Progenitor cell of endocrine pancreas (in vitro differentiated cells): ENCODE measurements around the gene CEP164. TPM values are rescaled to one million over a fixed set of nuclear protein-coding genes. Genes with fewer than 3 reads are reported as not detected.

Experiments used
- DNase-seq: peaks from one replicate; pipeline ENCODE4 v3.0.0; 2021; ENCODE audit warnings: low spot score; ENCODE audit not compliant: unreplicated experiment
- H3K27ac Mint-ChIP-seq: 2 replicates; pipeline ENCODE4 v1.8.0; 2021; ENCODE audit warnings: mild to moderate bottlenecking, moderate library complexity, mixed read lengths
- H3K27me3 Mint-ChIP-seq: 2 replicates; pipeline ENCODE4 v1.8.0; 2021; ENCODE audit warnings: mixed read lengths
- H3K36me3 Mint-ChIP-seq: 2 replicates; pipeline ENCODE4 v1.8.0; 2022; ENCODE audit warnings: mixed read lengths; ENCODE audit not compliant: insufficient read depth
- H3K4me1 Mint-ChIP-seq: 2 replicates; pipeline ENCODE4 v1.8.0; 2021; ENCODE audit warnings: low read depth, mixed read lengths
- H3K4me3 Mint-ChIP-seq: 2 replicates; pipeline ENCODE4 v1.8.0; 2021; ENCODE audit warnings: low read depth, mild to moderate bottlenecking, moderate library complexity, mixed read lengths
- H3K9me3 Mint-ChIP-seq: 2 replicates; pipeline ENCODE4 v1.8.0; 2021; ENCODE audit warnings: low read depth, mixed read lengths
- CTCF ChIP-seq: fragments of 200-600 bp; sonication (generic); IDR thresholded peaks from one replicate; pipeline ENCODE4 v1.5.0; 2021; ENCODE audit warnings: antibody characterized with exemption, mild to moderate bottlenecking; ENCODE audit not compliant: unreplicated experiment
- total RNA-seq: library from RNA; stranded (reverse); gene quantifications from 2 replicates; pipeline ENCODE4 v1.2.1, GENCODE V29; 2021

CEP164 gene
- total RNA-seq, 1 donor from 2014 or later: 66.8 TPM

- H3K27ac Mint-ChIP-seq: no peak overlapping the region
- H3K4me1 Mint-ChIP-seq: no peaks in the 10 kb centered on the region
- no peaks in the 10 kb centered on the region for H3K36me3 Mint-ChIP-seq
- TF ChIP-seq CTCF: no peak
- no peak overlapping the region for H3K4me3 Mint-ChIP-seq
- peaks cover 29% of the 10 kb centered on the region for H3K27me3 Mint-ChIP-seq
- no peaks in the 10 kb centered on the region for H3K9me3 Mint-ChIP-seq
- DNase-seq: no peak
Measured at GRCh38 chr11:117437041-117437790, 109.6 kb downstream of the CEP164 start.

- no peaks in the 10 kb centered on the region for H3K36me3 Mint-ChIP-seq
- no peaks in the 10 kb centered on the region for H3K4me1 Mint-ChIP-seq
- H3K27me3 Mint-ChIP-seq: peaks cover 30% of the 10 kb centered on the region
- no peaks in the 10 kb centered on the region for H3K9me3 Mint-ChIP-seq
- no peak for DNase-seq
- no peak overlapping the region for H3K27ac Mint-ChIP-seq
- no peak for TF ChIP-seq CTCF
- no peak overlapping the region for H3K4me3 Mint-ChIP-seq
Measured at GRCh38 chr11:117437791-117438130, 110.1 kb downstream of the CEP164 start.

GRCh38 chr11:117438371-117439000, 110.8 kb downstream of the CEP164 start:
- no peak overlapping the region for H3K4me3 Mint-ChIP-seq
- H3K4me1 Mint-ChIP-seq: no peaks in the 10 kb centered on the region
- no peaks in the 10 kb centered on the region for H3K9me3 Mint-ChIP-seq
- no peak for TF ChIP-seq CTCF
- no peak overlapping the region for H3K27ac Mint-ChIP-seq
- H3K36me3 Mint-ChIP-seq: no peaks in the 10 kb centered on the region
- no peak for DNase-seq
- peaks cover 34% of the 10 kb centered on the region for H3K27me3 Mint-ChIP-seq

GRCh38 chr11:117439256-117439655, 111.6 kb downstream of the CEP164 start:
- Mint-ChIP-seq H3K9me3 (no peaks in the 10 kb centered on the region), H3K27me3 (peaks cover 41% of the 10 kb centered on the region), H3K27ac (no peak overlapping the region), H3K4me1 (peaks cover 3% of the 10 kb centered on the region), H3K36me3 (no peaks in the 10 kb centered on the region), H3K4me3 (no peak overlapping the region)
- TF ChIP-seq CTCF: no peak
- DNase-seq: no peak

- Mint-ChIP-seq H3K9me3 (no peaks in the 10 kb centered on the region), H3K4me3 (no peak overlapping the region), H3K36me3 (no peaks in the 10 kb centered on the region), H3K27ac (no peak overlapping the region), H3K27me3 (peaks cover 47% of the 10 kb centered on the region), H3K4me1 (peaks cover 5% of the 10 kb centered on the region)
- no peak for DNase-seq
- no peak for TF ChIP-seq CTCF
Measured at GRCh38 chr11:117440258-117440657, 112.6 kb downstream of the CEP164 start.
